GM12891 (cell line): ENCODE results near the gene TENM4.

ENCODE experiments used
- POLR2A ChIP-seq: IDR thresholded peaks from 2 replicates; pipeline ENCODE4 v1.6.1; 2011; ENCODE audit warnings: low read depth, low read length, control low read depth
- POLR2AphosphoS5 ChIP-seq: IDR thresholded peaks from 2 replicates; pipeline ENCODE4 v1.6.1; 2011; ENCODE audit warnings: low read depth, low read length, control low read depth

DNA sequence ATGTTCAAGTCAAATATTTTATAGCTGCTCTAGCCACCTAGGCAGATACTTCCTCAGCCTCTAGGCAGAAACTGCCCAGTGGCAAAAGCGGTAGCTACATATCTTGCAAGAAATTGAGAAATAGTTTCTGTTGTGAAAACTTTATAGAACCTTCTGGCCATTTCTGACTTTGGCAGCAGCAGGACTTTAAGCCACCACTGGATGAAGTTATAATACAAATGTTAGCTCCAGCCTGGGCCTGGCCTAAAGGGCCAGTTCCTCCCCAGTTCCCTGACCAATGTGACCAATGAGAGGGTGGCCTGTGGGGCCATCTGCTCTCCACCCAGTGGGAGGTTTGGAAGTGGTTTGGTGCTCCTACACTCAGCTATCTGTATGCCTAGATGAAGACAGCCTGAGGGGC, 612.2 kb downstream of the TENM4 start:
- TF ChIP-seq POLR2A (no peak), POLR2AphosphoS5 (no peak)
